Omental fat pad (tissue), 4 donors: ENCODE data around the gene RHEX. TPM values are rescaled to one million over a fixed set of nuclear protein-coding genes. Genes with fewer than 3 reads are reported as not detected.

Experiments used
- ATAC-seq: fragments of 150-250 bp; one replicate; pipeline ENCODE4 v1.9.1; 2016; ENCODE audit warnings: mild to moderate bottlenecking, moderate library complexity; ENCODE audit not compliant: low FRiP score
- DNase-seq: peaks from one replicate; pipeline ENCODE4 v3.0.0-alpha.2; 2019; ENCODE audit warnings: low spot score
- total RNA-seq, 4 donors: library from RNA; depleted of rRNA; stranded (reverse); fragments of >200 nt; gene quantifications; one replicate each; pipeline ENCODE4 v1.1.0, GENCODE V29; 2016
- TF ChIP-seq, protein P1 (sequence below), 3 donors: fragments of 450-650 bp; IDR thresholded peaks; one replicate each; pipeline ENCODE4 v1.5.1; 2016 to 2017; ENCODE audit warnings: antibody characterized with exemption in 3 of 3, mild to moderate bottlenecking in 3 of 3, moderate library complexity in 2 of 3

Gene RHEX
- total RNA-seq, 4 donors from 2014 or later = 1.1 to 5.4 (median 1.8) TPM

DNA sequence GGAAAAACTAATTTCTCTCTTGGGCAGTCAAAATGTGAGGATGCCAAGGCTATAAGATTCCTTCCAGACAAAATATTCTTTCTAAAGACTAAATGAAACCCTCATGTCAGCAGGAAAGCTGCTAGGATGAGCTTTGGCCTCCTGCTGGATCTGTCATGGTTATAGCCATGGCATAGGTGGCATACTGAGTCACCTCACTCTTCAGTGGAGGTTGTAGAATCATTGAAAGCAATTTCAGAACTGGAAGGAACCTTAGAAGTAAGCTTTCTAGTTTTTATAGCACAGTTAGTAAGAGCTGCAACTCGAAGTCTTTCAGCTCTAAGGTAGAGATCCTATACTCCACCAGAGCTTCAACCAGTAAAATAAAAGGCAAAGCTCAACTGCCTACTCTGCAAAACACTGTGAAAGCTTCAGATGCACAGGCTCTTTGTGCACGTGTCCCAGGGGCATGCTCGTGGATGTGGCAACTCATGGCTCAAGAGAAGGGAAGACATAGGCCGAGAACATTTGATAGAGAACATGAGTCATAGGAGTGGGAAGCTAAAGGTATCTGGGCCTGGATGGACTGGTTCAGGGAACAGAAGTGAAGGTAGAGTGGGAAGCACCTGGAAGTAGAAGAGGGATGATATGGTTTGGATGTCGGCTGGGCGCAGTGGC lies 58.4 kb downstream of the RHEX start:
- no peak for ATAC-seq
- no peak for DNase-seq
- TF ChIP-seq, protein P1, sequence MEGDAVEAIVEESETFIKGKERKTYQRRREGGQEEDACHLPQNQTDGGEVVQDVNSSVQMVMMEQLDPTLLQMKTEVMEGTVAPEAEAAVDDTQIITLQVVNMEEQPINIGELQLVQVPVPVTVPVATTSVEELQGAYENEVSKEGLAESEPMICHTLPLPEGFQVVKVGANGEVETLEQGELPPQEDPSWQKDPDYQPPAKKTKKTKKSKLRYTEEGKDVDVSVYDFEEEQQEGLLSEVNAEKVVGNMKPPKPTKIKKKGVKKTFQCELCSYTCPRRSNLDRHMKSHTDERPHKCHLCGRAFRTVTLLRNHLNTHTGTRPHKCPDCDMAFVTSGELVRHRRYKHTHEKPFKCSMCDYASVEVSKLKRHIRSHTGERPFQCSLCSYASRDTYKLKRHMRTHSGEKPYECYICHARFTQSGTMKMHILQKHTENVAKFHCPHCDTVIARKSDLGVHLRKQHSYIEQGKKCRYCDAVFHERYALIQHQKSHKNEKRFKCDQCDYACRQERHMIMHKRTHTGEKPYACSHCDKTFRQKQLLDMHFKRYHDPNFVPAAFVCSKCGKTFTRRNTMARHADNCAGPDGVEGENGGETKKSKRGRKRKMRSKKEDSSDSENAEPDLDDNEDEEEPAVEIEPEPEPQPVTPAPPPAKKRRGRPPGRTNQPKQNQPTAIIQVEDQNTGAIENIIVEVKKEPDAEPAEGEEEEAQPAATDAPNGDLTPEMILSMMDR (IDR thresholded peaks at IDR 0.05) = no peak

DNA sequence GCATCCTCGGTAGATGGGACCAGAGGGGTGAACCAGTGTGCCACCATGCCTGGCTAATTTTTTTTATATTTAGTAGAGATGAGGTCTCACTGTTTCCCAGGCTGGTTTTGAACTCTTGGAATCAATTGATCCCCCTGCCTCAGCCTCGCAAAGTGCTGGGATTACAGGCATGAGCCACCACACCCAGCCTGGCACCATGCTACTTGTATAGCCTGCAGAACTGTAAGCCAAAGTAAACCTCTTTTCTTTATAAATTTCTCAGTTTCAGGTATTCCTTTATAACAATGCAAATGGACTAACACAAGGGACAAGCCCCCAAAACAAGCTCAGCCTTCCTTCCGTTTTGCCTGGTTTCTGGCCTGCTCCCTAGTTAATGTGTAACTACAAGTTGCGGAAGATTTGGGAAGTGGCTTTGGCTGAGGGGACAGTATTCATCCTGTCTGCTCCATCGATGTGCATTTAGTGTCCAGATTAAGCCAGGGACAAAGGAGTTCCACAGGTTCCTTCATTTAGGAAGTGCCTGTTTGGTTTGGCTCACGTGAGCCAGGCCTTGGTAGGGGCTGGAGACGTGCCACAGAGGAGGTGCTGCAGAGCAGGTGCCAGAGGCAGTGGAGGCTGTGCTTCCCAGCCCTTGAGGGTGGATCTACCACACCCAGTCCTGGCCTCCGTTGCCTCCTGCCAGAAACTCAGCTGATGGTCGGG lies 59.8 kb downstream of the RHEX start:
- TF ChIP-seq, protein P1 (IDR thresholded peaks at IDR 0.05) = no peak
- ATAC-seq (no peak), DNase-seq (no peak)

DNA sequence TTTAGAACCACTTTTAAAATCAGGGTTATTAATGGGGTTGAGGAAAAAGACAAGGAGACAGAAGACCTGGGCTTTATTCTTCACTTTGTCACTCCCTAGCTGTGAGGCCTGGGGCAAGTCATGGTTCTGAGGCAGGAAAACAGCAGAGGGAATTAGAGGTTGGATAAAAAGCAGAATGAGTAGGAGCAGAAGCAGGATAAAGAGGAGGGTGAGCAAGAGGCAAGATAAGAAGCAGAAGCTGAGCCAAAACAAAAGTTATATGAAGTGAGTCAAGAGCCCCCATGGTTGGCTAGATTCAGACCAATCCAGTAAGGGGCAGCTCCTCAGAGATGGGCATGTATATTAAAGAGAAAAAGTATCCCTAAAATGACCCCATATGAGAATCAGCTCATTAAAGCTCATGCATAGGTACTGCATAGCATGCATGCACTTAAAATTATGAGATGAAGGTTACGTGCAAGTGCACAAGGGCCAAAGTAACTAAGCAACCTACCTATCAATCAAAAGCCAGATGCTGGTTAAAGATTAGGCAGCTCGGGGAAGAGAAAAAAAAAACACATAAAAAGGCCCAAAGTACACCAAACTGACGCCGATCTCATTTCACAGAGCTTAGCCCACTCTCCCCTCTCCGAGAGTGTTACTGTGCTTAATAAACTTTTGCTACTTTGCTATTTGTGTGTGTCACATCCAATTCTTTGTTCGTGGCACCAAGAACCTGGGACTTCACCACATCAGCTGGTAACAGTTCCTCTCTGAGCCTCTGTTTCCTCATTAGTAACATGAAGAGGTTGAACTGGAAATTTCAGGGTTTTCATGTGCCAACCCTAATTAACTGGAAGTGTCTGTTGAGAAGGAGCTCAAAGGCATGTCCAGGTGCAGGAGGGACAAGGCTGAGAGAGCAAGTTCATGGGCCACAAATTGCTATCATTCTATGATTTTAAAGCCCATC lies 62.0 kb downstream of the RHEX start:
- DNase-seq = no peak
- TF ChIP-seq, protein P1 (IDR thresholded peaks at IDR 0.05) = no peak

DNA sequence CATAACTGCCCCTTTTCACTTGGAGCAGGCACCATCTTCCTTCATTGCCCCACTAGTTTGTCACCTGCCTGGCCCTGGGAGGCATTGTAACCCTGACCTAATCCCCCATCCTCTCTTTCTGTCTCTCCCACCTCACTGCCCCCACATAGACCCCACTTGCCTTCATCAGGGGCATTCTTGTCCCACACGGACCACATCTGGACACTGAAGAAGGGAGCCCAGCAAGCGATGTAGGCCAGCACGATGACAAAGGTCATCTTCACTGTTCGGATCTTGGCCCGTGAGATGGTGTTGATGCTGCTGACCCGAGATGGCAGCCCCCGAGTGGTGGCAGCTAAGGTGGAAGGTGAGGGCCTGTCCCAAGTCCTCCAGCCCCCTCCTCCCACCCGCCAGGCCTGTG lies 62.8 kb downstream of the RHEX start:
- TF ChIP-seq, protein P1 (IDR thresholded peaks at IDR 0.05) = no peak
- DNase-seq = no peak
- ATAC-seq = no peak

More for the DNA sequence above, 62.0 kb downstream of the RHEX start:
- no peak for ATAC-seq

DNA sequence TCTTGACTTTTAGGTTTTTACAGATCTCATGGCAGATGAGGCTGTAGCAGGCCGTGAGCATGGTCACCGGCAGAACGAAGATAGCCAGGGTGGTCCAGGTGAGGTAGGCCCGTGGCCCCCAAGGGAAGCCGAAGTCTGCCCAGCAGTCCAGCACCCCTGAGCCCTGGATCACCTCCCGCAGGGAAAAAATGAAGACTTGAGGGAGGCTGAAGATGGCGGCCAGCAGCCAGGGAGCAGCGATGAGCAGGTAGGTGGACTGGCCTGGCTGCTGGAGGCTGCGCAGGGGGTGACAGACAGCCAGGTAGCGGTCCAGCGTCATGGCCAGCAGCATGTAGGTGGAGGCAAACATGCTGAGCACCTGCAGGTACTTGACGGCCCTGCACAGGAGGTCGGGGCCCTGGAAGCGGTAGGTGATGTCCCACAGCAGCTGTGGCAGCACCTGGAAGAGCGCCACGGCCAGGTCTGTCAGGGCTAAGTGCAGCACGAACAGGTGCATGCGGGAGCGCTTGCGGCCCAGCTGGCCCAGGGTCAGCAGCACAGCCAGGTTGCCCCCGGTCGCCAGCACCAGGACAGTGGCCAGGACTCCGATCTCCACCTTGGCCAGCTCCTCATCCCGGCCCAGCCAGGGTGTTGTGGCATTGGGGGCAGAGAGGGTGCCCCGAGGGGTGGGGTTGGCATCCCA lies 63.4 kb downstream of the RHEX start:
- no peak for DNase-seq
- no peak for ATAC-seq
- TF ChIP-seq, protein P1 (IDR thresholded peaks at IDR 0.05) = no peak

DNA sequence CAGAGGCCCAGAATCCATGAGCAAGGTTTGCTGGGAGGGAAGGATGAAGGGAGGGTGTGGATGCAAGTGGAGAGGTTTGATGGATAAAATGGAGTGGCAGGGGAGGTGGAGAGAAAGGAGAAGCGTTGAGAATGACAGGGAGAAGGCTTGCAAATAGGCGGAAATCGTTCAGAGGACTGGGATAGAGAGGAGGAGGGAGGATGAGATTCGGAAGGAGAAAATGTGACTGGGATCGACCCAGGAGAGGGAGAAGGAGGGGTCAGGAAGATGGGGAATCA lies 63.8 kb downstream of the RHEX start:
- ATAC-seq = no peak
- DNase-seq = no peak

More for the DNA sequence above, 63.8 kb downstream of the RHEX start:
- TF ChIP-seq, protein P1 (IDR thresholded peaks at IDR 0.05) = no peak
